MM.1S (cell line): Measurements from ENCODE around the gene WASF1.

Source experiments
- CTCF ChIP-seq: fragments of 300-600 bp; sonication (generic); IDR thresholded peaks from 2 replicates; pipeline ENCODE4 v1.5.1; 2016; ENCODE audit warnings: antibody characterized with exemption, low read length, mixed read lengths
- EZH2 ChIP-seq: fragments of 300-600 bp; sonication (generic); optimal IDR thresholded peaks from 2 replicates; pipeline ENCODE3; 2017; ENCODE audit warnings: low read depth, mild to moderate bottlenecking, antibody characterized with exemption, low read length, mixed read lengths

- no peak for TF ChIP-seq EZH2
- no peak for TF ChIP-seq CTCF
These were observed 3.9 kb upstream of the WASF1 start for GRCh38 chr6:110183292-110183885.
